Activated CD8-positive, alpha-beta T cell treated with anti-CD3 and anti-CD28 coated beads, Interleukin-2, amount 10 ng/mL, durations not matched to agents 7 days and 5 days (primary cell): Measurements from ENCODE around the gene JMJD8. TPM values are rescaled to one million over a fixed set of nuclear protein-coding genes. Genes with fewer than 3 reads are reported as not detected.

Experiments
- ATAC-seq: fragments of 150-1000 bp; cut with Tn5 transposase; one replicate; pipeline ENCODE4 v1.10.0; 2021; ENCODE audit warnings: moderate library complexity
- CTCF ChIA-PET: fragments of 350-600 bp; sonication (Branson Sonifier 250); formaldehyde crosslinking; loops from one replicate; lab custom pipeline; 2021; ENCODE audit warnings: antibody characterized with exemption; lab: Charles Lee
- POLR2A ChIA-PET: fragments of 350-600 bp; sonication (Branson Sonifier 250); formaldehyde crosslinking; loops from one replicate; lab custom pipeline; 2021; ENCODE audit warnings: antibody characterized with exemption; lab: Charles Lee
- DNase-seq: peaks from one replicate; pipeline ENCODE4 v3.0.0-alpha.2; 2020
- H3K27ac Mint-ChIP-seq: one replicate; pipeline ENCODE4 v1.8.0; 2021; ENCODE audit warnings: mild to moderate bottlenecking, mixed read lengths
- H3K27me3 Mint-ChIP-seq: one replicate; pipeline ENCODE4 v1.8.0; 2021; ENCODE audit warnings: low read depth, mixed read lengths
- H3K36me3 Mint-ChIP-seq: one replicate; pipeline ENCODE4 v1.8.0; 2021; ENCODE audit warnings: low read depth, mixed read lengths
- H3K4me1 Mint-ChIP-seq: one replicate; pipeline ENCODE4 v1.8.0; 2021; ENCODE audit warnings: low read depth, mixed read lengths
- H3K4me3 Mint-ChIP-seq: one replicate; pipeline ENCODE4 v1.8.0; 2021; ENCODE audit warnings: mild to moderate bottlenecking, mixed read lengths
- H3K9me3 Mint-ChIP-seq: one replicate; pipeline ENCODE4 v1.8.0; 2022; ENCODE audit warnings: mixed read lengths; ENCODE audit not compliant: insufficient read depth
- total RNA-seq, 2 experiments: library from RNA; stranded (reverse); gene quantifications; one replicate each; pipeline ENCODE4 v1.2.3, GENCODE V29; 2021

Gene JMJD8
- total RNA-seq, 2 experiments from 2014 or later, result 36.1 to 39.0 TPM

GRCh38 chr16:633336-634050 is 50.6 kb downstream of the JMJD8 start:
- Mint-ChIP-seq H3K36me3 (peaks cover 3% of the 10 kb centered on the region), H3K27ac (no peak overlapping the region), H3K9me3 (no peaks in the 10 kb centered on the region), H3K4me3 (no peak overlapping the region), H3K4me1 (peaks cover 8% of the 10 kb centered on the region), H3K27me3 (peaks cover 2% of the 10 kb centered on the region)
- no peak for ATAC-seq
- ChIA-PET POLR2A (no interaction called here), CTCF (no interaction called here)
- DNase-seq, result no peak

GRCh38 chr16:632486-633335 is 51.4 kb downstream of the JMJD8 start:
- DNase-seq (no peak), ATAC-seq (no peak)
- CTCF ChIA-PET, result no interaction called here
- peaks cover 2% of the 10 kb centered on the region for H3K27me3 Mint-ChIP-seq
- no peak overlapping the region for H3K4me3 Mint-ChIP-seq
- peaks cover 3% of the 10 kb centered on the region for H3K36me3 Mint-ChIP-seq
- no peak overlapping the region for H3K27ac Mint-ChIP-seq
- H3K9me3 Mint-ChIP-seq, result no peaks in the 10 kb centered on the region
- POLR2A ChIA-PET, result interaction anchor here (0.6 kb wide), 1 partner anchor 112 kb away, joined by 3 read pairs; no protein-coding TSS in a partner anchor
- peaks cover 8% of the 10 kb centered on the region for H3K4me1 Mint-ChIP-seq

GRCh38 chr16:631808-632358 is 52.3 kb downstream of the JMJD8 start:
- Mint-ChIP-seq H3K27me3 (peaks cover 2% of the 10 kb centered on the region), H3K9me3 (no peaks in the 10 kb centered on the region), H3K4me1 (peaks cover 8% of the 10 kb centered on the region), H3K4me3 (no peak overlapping the region), H3K27ac (no peak overlapping the region), H3K36me3 (peaks cover 3% of the 10 kb centered on the region)
- no peak for ATAC-seq
- DNase-seq, result no peak
- CTCF ChIA-PET, result no interaction called here
- POLR2A ChIA-PET, result interaction anchor here (1.1 kb wide), 1 partner anchor 43 kb away, joined by 3 read pairs; no protein-coding TSS in a partner anchor

Other genes starting within 250 kb of the JMJD8 start
- 10 to 100 TPM; 85.3 to 93.0 TPM for gene CAPN15, start 156.6 kb downstream of the JMJD8 start, total RNA-seq
- gene PRR35, start 123.9 kb downstream of the JMJD8 start, total RNA-seq, result not detected
- gene NHLRC4, start 117.3 kb downstream of the JMJD8 start, total RNA-seq, result 1 to 10 TPM; 1.6 TPM
- 10 to 100 TPM; 41.2 to 43.0 TPM for gene PIGQ, start 114.4 kb downstream of the JMJD8 start, total RNA-seq
- 10 to 100 TPM; 13.1 to 15.0 TPM for gene RAB40C, start 94.3 kb downstream of the JMJD8 start, total RNA-seq
- gene WFIKKN1, start 53.3 kb downstream of the JMJD8 start, total RNA-seq, result under 1 TPM; 0.47 to 0.68 TPM
- gene METTL26, start 48.0 kb downstream of the JMJD8 start, total RNA-seq, result 10 to 100 TPM; 89.0 to 94.0 TPM
- 10 to 100 TPM; 40.6 to 40.9 TPM for gene MCRIP2, start 42.5 kb downstream of the JMJD8 start, total RNA-seq
- 100 to 1,000 TPM in 1 of 2 experiments, 10 to 100 TPM in 1; 96.8 to 106 TPM for gene WDR90, start 35.0 kb downstream of the JMJD8 start, total RNA-seq
- 100 to 1,000 TPM; 135 to 139 TPM for gene RHOT2, start 16.2 kb downstream of the JMJD8 start, total RNA-seq
- gene RHBDL1, start 8.7 kb downstream of the JMJD8 start, total RNA-seq, result 1 to 10 TPM; 1.4 to 1.9 TPM
- 10 to 100 TPM; 80.4 to 86.4 TPM for gene STUB1, start 3.9 kb downstream of the JMJD8 start, total RNA-seq
- gene WDR24, start 6.1 kb upstream of the JMJD8 start, total RNA-seq, result 10 to 100 TPM; 16.9 to 19.4 TPM
- gene FBXL16, start 21.5 kb upstream of the JMJD8 start, total RNA-seq, result 1 to 10 TPM; 5.9 to 7.3 TPM
- gene METRN, start 30.8 kb upstream of the JMJD8 start, total RNA-seq, result 10 to 100 TPM in 1 of 2 experiments, 1 to 10 TPM in 1; 8.1 to 10.6 TPM
- 10 to 100 TPM; 12.3 to 14.2 TPM for gene ANTKMT, start 36.8 kb upstream of the JMJD8 start, total RNA-seq
- gene CCDC78, start 42.1 kb upstream of the JMJD8 start, total RNA-seq, result 1 to 10 TPM; 3.9 TPM
- 10 to 100 TPM in 1 of 2 experiments, 1 to 10 TPM in 1; 8.4 to 11.2 TPM for gene HAGHL, start 42.8 kb upstream of the JMJD8 start, total RNA-seq
- gene CIAO3, start 56.7 kb upstream of the JMJD8 start, total RNA-seq, result 10 to 100 TPM; 24.9 to 32.4 TPM
- not detected for gene MSLN, start 76.4 kb upstream of the JMJD8 start, total RNA-seq
- gene RPUSD1, start 104.0 kb upstream of the JMJD8 start, total RNA-seq, result 10 to 100 TPM; 25.9 to 30.1 TPM
- 100 to 1,000 TPM; 102 to 126 TPM for gene CHTF18, start 104.3 kb upstream of the JMJD8 start, total RNA-seq
- gene GNG13, start 116.4 kb upstream of the JMJD8 start, total RNA-seq, result not detected